Measurements from ENCODE around the gene ABCB4.

The ABCB4 gene

GRCh38 chr7:87475359-87476178, at the start of gene ABCB4:
ABCB4 (minus strand) TSS chr7:87475680; CDS start chr7:87475465, 215 bp downstream.
- DNase-seq: peak; percentile 27

- no peak for DNase-seq
Measured at GRCh38 chr7:87518735-87519134, 43.3 kb upstream of the ABCB4 start.

GRCh38 chr7:87517891-87518290, 42.4 kb upstream of the ABCB4 start:
- no peak for DNase-seq

- no peak for DNase-seq
Measured at GRCh38 chr7:87517136-87517815, 41.8 kb upstream of the ABCB4 start.

GRCh38 chr7:87513735-87514335, 38.4 kb upstream of the ABCB4 start:
- DNase-seq: no peak

GRCh38 chr7:87512906-87513305, 37.4 kb upstream of the ABCB4 start:
- DNase-seq: no peak

- DNase-seq: no peak
Measured at GRCh38 chr7:87511510-87511909, 36.0 kb upstream of the ABCB4 start.

GRCh38 chr7:87510411-87510875, 35.0 kb upstream of the ABCB4 start:
- DNase-seq: peak; percentile 42

GRCh38 chr7:87507446-87507845, 32.0 kb upstream of the ABCB4 start:
- DNase-seq: peak; percentile 26

- peak; percentile 3 for DNase-seq
Measured at GRCh38 chr7:87506246-87507180, 31.0 kb upstream of the ABCB4 start.

- no peak for DNase-seq
Measured at GRCh38 chr7:87505557-87506245, 30.2 kb upstream of the ABCB4 start.

GRCh38 chr7:87505122-87505521, 29.6 kb upstream of the ABCB4 start:
- DNase-seq: no peak

- DNase-seq: no peak
Measured at GRCh38 chr7:87499494-87499893, 24.0 kb upstream of the ABCB4 start.

- DNase-seq: no peak
Measured at GRCh38 chr7:87498893-87499292, 23.4 kb upstream of the ABCB4 start.

GRCh38 chr7:87497482-87497881, 22.0 kb upstream of the ABCB4 start:
- DNase-seq: no peak

- no peak for DNase-seq
Measured at GRCh38 chr7:87495366-87495765, 19.9 kb upstream of the ABCB4 start.

GRCh38 chr7:87494454-87494853, 19.0 kb upstream of the ABCB4 start:
- no peak for DNase-seq

- DNase-seq: no peak
Measured at GRCh38 chr7:87483131-87483530, 7.7 kb upstream of the ABCB4 start.

GRCh38 chr7:87482115-87482514, 6.6 kb upstream of the ABCB4 start:
- no peak for DNase-seq

GRCh38 chr7:87480386-87480785, 4.9 kb upstream of the ABCB4 start:
- DNase-seq: no peak

GRCh38 chr7:87479951-87480350, 4.5 kb upstream of the ABCB4 start:
- no peak for DNase-seq

GRCh38 chr7:87476179-87476557, 688 bp upstream of the ABCB4 start:
- no peak for DNase-seq
